ENCODE measurements around the gene RAPGEFL1.
"Not testable (repeated sequence)": the region's sequence is repeated elsewhere in the genome, so short reads cannot be mapped to it uniquely, and the experiment has no call there.

The RAPGEFL1 gene, protein sequence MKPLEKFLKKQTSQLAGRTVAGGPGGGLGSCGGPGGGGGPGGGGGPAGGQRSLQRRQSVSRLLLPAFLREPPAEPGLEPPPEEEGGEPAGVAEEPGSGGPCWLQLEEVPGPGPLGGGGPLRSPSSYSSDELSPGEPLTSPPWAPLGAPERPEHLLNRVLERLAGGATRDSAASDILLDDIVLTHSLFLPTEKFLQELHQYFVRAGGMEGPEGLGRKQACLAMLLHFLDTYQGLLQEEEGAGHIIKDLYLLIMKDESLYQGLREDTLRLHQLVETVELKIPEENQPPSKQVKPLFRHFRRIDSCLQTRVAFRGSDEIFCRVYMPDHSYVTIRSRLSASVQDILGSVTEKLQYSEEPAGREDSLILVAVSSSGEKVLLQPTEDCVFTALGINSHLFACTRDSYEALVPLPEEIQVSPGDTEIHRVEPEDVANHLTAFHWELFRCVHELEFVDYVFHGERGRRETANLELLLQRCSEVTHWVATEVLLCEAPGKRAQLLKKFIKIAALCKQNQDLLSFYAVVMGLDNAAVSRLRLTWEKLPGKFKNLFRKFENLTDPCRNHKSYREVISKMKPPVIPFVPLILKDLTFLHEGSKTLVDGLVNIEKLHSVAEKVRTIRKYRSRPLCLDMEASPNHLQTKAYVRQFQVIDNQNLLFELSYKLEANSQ

DNA sequence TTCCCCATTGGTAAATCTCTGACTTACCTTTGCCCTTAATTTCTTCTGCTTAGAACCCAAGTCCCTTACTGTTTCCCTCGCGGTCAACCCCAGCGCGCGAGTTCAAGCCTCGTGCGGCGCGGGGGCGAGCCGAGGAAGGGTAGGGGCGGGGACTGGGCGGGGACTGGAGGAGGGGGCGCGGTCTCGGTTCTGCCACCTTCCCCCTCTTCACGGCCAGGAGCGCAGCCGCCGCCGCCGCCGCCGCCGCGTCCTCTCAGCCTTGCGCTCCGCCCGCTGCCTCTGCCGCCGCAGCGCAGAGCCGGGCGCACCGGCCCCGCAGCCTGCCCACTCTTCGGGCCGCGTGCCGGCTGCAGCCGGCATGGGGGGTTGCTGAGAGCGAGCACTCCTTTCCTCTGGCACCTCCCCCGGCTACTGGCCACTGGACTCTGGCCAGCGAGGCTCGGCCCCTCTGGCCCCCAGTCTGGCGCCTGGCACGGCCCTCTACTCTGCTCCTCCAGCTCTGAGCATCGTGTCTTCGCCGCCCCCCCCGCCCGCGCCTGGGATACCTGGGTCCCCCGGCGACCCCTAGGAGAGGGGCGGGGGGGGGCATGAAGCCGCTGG lies at the start of gene RAPGEFL1:
TSS of gene RAPGEFL1 (plus strand) at position 196 of the 600 bp plus-strand sequence. CDS start at position 588, 392 bp downstream.
- DNase-seq (ENCODE audit: low spot score), result peak; percentile 84

DNA sequence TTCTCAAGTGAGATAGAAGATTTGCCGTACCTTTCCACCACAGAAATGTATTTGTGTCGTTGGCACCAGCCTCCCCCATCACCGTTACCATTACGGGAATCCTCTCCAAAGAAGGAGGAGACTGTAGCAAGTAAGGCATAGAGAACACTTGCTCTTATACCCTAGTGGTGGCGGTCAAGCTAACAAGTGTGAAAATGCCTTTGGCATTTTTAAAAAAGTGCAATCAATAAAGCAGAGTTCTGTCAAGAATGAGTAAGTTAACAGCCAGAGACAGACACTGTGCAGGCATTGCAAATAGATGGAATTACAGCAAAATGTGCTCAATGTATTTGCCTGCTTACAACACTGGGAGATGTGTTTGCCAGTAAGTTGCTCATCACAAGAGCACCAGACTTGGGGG lies 47.8 kb upstream of the RAPGEFL1 start:
- no peak for DNase-seq (ENCODE audit: low spot score)

DNA sequence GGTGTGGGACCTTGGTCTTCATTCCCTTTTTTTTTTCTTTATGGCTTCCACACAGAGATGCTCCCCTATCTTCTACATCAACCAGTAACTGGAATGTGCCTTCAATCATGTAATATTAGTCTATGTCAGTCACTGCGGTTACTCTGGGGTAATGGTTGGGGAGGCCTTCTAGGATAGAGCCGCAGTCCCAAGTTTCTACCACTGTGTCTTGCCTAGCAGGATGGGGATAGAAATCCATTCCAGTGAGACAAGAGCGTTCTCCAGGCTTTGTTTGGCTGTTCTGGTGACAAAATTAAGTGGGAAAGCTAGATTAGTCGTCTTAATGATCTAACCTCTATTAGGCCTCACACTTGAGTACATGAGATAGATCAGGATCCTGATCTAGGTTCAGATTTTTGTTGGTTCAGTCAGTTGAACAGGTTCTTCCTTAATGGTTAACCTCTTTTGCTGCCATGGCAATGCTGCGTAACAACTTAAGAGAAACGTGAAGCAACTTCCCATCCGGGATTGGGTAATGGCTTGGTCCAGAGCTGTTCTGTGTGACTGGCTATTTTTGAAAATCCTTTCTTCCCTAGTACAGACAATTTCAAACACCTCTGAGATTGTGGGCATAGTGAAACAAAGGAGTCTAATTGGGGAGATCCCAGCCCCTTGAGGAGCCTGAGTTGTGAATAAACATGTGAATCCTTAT lies 46.8 kb upstream of the RAPGEFL1 start:
- no peak for DNase-seq (ENCODE audit: low spot score)

DNA sequence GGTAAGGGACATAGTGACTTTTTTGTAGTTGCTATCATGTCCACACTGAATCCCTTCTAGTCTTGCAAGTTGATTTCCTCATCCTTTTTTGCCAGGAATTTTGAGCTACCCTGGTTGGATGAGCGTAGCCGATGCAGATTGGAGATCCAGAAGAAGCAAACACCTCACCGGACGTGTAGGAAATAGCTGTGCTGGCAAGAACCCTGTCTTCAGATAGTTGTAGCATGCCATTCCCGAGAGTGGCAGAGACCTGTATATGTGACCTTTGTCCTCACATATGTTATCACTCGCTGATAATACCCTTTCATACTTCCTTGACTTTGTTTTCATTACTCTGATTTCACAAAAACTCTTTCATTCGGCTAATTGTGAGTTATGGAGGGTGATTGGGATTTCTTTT lies 43.1 kb upstream of the RAPGEFL1 start:
- DNase-seq (ENCODE audit: low spot score), result no peak

DNA sequence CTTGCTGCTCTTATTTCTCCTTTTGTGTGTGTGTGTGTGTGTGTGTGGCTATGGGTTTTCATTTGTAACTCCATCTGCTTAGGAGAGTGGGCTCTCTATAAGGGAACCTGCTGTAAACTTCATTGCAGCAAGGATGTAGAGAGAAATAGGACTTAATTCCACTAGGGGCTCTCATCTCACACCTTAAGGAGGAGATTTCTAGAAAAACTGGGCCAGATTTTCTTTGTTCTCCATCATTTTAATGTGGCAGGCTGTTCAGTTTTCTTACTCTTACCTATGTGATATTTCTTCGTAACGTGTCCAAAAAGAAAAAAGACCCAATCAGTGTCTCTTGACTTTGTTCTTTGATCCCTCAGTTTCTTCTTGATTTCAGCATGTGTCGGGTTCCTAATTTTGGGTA lies 41.5 kb upstream of the RAPGEFL1 start:
- no peak for DNase-seq (ENCODE audit: low spot score)

DNA sequence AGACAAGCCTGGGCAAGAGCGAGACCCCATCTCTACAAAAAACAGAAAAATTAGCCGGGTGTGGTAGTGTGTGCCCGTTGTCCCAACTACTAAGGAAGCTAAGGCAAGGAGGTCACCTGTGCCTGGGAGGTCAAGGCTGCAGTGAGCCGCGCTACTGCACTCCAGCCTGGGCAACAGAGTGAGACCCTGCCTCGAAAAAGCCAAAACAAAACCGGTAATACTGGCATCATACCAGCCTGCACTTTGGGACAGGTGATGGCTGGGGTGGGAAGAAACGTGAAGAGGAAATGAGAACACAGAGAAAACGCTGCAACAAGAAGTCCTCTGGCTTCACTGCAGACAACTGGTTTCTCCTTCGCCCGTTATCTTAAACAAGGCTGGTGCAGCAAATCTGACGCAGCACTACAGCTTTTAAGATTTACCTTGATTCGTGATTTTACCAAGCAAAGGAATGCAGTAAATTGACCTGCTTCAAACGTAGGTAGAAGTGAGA lies 37.7 kb upstream of the RAPGEFL1 start:
- no peak for DNase-seq (ENCODE audit: low spot score)

DNA sequence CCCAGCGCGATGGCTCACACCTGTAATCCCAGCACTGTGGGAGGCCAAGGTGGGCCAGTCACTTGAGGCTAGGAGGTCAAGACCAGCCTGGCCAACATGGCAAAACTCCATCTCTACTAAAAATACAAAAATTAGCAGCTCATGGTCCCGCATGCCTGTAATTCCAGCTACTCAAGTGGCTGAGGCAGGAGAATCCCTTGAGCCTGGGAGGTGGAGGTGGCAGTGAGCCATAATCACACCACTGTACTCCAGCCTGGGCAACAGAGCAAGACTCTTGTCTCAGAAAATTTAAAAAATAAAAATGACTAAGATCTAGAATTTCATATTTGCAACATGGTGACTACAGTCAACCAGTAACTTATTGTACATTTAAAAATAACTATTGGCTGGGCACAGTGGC lies 34.1 kb upstream of the RAPGEFL1 start:
- not testable (repeated sequence) for DNase-seq (ENCODE audit: low spot score)

DNA sequence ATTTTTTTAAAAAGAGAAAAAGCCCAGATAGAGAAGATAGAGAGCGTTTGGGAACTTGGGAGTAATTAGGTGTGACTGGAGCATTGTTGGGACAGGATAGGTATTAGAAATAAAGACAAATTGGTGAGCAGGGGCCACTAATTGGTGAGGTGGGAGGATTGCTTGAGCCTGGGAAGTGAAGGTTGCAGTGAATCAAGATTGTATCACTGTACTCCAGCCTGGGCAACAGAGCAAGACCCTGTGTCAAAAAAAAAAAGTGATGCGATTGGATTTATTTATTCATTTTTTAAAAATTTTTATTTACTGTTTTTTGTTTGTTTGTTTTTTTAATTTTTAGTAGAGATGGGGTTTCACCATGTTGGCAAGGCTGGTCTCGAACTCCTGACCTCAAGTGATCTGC lies 31.8 kb upstream of the RAPGEFL1 start:
- no peak for DNase-seq (ENCODE audit: low spot score)

DNA sequence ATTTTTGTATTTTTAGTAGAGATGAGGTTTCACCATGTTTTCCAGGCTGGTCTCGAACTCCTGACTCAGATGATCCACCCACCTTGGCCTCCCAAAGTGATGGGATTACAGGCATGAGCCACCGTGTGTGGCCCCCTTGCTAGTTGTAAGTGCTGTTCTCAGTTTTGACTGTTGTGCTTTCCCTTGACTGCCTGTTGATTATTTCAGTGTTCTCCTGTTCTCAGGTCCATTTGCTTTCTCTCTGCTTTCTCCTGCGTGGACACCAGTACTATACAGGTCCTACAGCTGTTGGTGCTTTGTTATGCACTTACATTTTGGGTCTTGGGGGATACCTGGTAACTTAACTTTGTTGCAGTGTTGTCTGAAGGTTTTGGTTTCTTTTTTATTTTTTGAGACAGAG lies 28.7 kb upstream of the RAPGEFL1 start:
- no peak for DNase-seq (ENCODE audit: low spot score)

DNA sequence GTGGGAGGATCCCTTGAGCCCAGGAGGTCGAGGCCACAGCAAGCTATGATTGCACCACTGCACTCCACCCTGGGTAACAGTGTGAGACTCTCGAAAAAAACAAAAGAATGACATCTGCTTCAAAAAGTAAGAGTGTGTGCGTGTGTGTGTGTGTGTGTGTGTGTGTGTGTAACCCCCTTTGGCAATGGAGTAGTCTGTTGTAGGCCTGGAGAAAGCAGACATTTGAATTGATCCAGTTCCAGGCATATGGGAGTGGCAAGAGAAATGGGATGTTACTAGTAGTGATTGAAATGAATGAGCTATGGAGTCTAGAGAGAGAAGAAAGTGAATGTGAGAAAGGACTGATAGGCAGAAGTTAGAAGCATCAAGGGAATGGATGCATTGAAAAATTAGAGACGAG lies 27.0 kb upstream of the RAPGEFL1 start:
- no peak for DNase-seq (ENCODE audit: low spot score)

DNA sequence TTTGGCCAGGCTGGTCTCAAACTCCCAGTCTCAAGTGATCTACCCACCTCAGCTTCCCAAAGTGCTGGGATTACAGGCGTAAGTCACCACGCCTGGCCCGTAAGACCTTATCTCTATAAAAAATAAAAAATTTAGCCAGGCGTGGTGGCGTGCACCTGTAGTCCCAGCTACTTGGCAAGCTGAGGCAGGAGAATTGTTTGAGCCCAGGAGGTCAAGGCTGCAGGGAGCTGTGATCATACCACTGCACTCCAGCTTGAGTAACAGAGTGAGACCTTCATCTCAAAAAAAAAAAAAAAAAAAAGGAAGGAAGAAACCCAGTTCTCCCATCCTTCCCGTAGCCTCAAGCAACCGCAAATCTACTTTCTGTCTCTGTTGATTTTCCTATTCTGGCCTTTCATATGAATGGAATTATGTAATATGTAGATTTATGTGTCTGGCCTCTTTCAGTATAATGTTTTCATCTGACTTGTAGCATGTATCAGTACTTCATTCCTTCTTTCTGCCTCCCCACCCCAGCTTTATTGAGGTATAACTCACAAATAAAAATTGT lies 25.8 kb upstream of the RAPGEFL1 start:
- no peak for DNase-seq (ENCODE audit: low spot score)

DNA sequence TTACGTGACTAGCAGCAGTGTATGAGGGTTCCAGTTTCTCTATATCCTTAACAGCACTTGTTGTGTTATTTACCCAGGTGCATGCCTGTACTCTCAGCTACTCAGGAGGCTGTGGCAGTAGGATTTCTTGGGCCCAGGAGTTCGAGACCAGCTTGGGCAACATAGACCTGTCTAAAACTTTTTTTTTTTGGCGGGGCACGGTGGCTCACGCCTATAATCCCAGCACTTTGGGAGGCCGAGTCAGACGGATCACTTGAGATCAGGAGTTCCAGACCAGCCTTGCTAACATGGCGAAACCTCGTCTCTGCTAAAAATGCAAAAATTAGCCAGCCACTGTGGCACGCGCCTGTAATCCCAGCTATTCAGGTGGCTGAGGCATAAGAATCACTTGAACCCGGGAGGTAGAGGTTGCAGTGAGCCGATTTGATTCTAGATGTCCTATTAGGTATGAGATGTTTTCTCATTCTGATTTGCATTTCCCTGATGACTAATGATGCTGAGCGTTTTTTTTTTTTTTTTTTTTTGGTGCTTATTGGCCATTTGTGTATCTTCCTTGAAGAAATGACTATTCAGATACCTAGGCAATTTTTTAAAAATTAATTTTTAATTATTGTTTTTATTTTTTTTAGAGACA lies 23.6 kb upstream of the RAPGEFL1 start:
- no peak for DNase-seq (ENCODE audit: low spot score)

DNA sequence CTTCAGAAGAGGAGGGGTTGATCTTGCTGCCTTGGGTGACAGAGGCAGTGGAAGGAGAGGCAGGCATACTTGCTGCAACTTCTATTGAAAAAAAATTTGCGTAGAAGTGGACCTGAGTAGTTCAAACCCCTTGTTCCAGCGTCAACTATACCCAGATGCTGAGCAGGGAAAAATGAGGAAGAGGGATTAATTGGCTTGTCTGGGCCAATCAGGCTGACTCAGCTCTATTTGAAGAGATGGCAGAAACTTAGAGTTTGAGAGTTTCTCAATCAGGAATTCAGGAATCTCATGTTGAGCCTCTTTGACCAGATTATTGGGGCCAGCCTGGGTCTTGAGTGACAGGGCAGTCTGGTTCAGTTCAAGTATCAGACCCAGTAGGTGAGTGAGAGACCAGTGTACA lies 19.3 kb upstream of the RAPGEFL1 start:
- DNase-seq (ENCODE audit: low spot score), result no peak

DNA sequence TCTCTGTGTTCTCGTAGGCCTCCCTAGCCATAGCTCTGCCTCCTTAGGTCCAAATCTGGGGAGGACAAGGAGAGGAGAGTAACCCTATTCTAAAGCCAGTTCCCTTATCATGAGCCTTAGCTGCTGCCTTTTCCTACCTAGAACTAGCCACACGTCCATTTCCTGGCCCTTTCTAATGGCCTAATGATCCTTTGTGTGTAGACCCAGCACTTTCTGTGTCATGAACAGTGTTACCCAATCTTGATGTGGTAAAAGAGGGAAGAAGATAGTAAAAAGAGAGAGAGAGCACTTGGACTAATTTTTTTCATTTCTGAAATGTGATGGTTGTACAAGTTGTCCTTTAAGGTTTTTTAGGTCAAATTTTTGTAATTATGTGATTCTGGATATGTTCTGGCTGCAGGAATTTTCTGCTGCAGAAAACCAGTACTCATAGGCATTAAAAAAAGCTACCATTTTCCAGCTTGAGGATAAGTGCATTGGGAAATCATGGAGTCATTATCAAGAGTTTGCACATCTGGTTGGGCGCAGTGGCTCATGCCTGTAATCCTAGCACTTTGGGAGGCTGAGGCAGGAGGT lies 18.7 kb upstream of the RAPGEFL1 start:
- DNase-seq (ENCODE audit: low spot score), result no peak

DNA sequence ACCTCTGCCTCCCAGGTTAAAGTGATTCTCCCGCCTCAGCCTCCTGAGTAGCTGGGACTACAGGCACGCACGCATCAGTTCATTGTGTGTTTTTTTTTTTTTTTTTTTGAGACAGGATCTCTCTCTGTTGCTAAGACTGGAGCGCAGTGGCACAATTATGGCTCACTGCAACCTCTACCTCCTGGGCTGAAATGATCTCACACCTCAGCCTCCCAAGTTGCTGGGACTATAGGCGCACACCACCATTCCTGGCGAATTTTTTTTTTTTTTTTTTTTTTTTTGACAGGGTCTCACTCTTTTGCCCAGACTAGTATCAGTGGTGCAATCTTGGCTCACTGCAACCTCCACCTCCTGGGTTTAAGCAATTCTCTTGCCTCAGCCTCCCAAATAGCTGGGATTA lies 17.8 kb upstream of the RAPGEFL1 start:
- DNase-seq (ENCODE audit: low spot score), result no peak

DNA sequence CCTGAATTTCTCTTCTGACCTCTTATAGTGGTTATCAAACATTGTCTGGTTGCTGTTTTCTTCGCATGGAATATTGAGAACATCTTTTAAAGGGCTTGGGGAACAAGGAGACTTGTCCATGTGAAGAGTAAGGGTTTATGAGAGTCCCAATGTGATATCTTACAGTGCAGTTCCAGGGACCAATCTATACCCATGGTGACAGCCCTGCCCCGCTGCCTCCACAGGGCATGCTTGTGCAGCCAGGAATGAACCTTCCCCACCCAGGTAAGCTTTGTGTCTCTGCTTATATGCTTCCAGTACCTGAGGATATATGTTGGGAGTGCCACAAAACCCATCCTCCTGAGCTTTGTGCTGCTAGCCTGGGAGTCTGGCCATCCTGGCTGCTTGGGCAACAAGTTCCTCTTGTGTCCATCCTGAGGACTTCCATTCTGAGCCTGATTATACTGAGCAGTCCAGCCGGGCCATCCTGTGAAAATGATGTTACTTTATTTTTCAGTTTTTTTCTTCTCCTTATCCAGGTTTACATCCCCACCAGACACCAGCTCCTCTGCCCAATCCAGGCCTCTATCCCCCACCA lies 9.5 kb upstream of the RAPGEFL1 start:
- DNase-seq (ENCODE audit: low spot score), result no peak

DNA sequence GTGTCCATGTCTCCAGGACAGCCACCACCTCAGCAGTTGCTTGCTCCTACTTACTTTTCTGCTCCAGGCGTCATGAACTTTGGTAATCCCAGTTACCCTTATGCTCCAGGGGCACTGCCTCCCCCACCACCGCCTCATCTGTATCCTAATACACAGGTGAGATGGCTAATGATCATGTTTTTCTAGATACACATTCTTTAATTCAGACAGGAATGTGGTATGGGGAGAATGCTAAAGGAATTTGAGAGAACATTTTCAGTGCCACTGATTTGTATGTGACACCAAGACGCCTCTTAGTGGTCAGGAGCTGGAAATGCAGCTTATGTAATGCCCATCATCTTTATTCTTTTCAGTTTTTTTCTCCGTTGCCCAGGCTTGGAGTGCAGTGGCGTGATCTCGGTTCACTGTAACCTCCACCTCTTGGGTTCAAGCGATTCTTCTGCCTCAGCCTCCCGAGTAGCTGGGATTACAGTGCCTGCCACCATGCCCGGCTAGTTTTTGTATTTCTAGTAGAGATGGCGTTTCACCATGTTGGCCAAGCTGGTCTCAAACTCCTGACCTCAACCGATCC lies 8.9 kb upstream of the RAPGEFL1 start:
- DNase-seq (ENCODE audit: low spot score), result peak; percentile 64

DNA sequence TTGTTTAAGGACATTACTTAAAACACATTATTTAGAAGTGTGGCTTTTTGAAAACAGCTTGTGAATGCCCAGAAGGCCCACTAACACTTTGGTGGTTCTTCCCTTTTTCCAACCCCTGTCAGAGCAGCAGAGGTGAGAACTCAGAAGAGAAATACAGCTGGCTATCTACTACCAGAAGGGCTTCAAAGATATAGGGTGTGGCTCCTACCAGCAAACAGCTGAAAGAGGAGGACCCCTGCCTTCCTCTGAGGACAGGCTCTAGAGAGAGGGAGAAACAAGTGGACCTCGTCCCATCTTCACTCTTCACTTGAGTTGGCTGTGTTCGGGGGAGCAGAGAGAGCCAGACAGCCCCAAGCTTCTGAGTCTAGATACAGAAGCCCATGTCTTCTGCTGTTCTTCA lies 6.9 kb upstream of the RAPGEFL1 start:
- no peak for DNase-seq (ENCODE audit: low spot score)

DNA sequence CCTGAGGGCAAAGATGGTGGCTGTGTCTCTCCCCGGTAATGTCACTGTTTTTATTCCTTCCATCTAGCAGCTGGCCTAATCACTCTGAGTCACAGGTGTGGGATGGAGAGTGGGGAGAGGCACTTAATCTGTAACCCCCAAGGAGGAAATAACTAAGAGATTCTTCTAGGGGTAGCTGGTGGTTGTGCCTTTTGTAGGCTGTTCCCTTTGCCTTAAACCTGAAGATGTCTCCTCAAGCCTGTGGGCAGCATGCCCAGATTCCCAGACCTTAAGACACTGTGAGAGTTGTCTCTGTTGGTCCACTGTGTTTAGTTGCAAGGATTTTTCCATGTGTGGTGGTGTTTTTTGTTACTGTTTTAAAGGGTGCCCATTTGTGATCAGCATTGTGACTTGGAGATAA lies 5.5 kb upstream of the RAPGEFL1 start:
- no peak for DNase-seq (ENCODE audit: low spot score)

DNA sequence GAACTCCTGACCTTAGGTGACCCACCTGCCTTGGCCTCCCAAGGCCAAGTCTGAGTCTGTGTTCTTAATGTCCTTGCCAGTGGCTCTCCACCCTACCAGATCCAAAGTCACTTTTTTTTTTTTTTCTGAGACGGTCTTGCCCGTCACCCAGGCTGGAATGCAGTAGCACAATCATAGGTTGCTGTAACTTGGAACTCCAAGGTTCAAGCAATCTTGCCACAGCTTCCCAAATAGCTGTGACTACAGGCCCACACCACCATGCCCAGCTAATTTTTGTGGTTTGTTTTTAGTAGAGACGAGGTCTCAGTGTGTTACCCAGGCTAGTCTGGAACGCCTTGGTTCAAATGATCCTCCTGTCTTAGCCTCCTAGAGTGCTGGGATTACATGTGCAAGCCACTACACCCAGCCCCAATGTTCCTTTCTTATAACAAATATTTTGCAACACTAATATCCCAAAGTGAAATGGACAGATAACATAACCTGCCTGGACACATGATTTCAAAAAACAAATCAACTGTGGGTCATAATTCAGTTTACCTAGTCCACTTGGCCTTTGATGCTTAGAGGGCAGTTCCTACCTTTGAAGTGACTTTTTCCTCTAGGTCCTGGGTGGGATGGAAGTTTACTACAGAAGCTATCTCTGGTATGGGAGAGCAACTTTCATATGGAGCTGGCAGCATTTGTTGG lies 4.0 kb upstream of the RAPGEFL1 start:
- DNase-seq (ENCODE audit: low spot score), result no peak
